H9 (cell line): Measurements from ENCODE around the gene AGTRAP. TPM values are rescaled to one million over a fixed set of nuclear protein-coding genes. Genes with fewer than 3 reads are reported as not detected.
A peak's percentile ranks its signal among the peaks of the same experiment; 100 is the strongest.

Experiments
- DNase-seq: peaks from one replicate; pipeline ENCODE4 v3.0.0-alpha.2; 2017
- H2AFZ ChIP-seq: one replicate; pipeline ENCODE4 v1.6.1; 2013; ENCODE audit warnings: mild to moderate bottlenecking, low read length, control low read depth, moderate library complexity
- H2AK5ac ChIP-seq: 2 replicates; pipeline ENCODE4 v1.6.1; 2013; ENCODE audit warnings: low read length, control low read depth, mixed read lengths; ENCODE audit not compliant: insufficient read length
- H2BK120ac ChIP-seq: one replicate; pipeline ENCODE4 v1.6.1; 2013; ENCODE audit warnings: low read depth, mild to moderate bottlenecking, low read length, control low read depth, inconsistent platforms; ENCODE audit not compliant: poor library complexity, severe bottlenecking
- H2BK12ac ChIP-seq: 2 replicates; pipeline ENCODE4 v1.6.1; 2013; ENCODE audit warnings: low read length, control low read depth, mixed read lengths, low read depth; ENCODE audit not compliant: insufficient read length
- H2BK15ac ChIP-seq: 2 replicates; pipeline ENCODE4 v1.6.1; 2013; ENCODE audit warnings: low read depth, low read length, control low read depth
- H2BK20ac ChIP-seq: one replicate; pipeline ENCODE4 v1.6.1; 2013; ENCODE audit warnings: low read depth, mild to moderate bottlenecking, low read length, control low read depth, inconsistent platforms; ENCODE audit not compliant: poor library complexity, severe bottlenecking
- H2BK5ac ChIP-seq: 2 replicates; pipeline ENCODE4 v1.6.1; 2013; ENCODE audit warnings: low read length, control low read depth, mixed read lengths; ENCODE audit not compliant: insufficient read length
- H3K14ac ChIP-seq: 2 replicates; pipeline ENCODE4 v1.6.1; 2013; ENCODE audit warnings: low read length, control low read depth; ENCODE audit not compliant: insufficient read depth
- H3K18ac ChIP-seq: 2 replicates; pipeline ENCODE4 v1.6.1; 2013; ENCODE audit warnings: low read depth, mild to moderate bottlenecking, mixed read lengths, low read length, control low read depth; ENCODE audit not compliant: insufficient read length
- H3K23ac ChIP-seq: 2 replicates; pipeline ENCODE4 v1.6.1; 2013; ENCODE audit warnings: low read length, control low read depth, mixed read lengths, low read depth; ENCODE audit not compliant: insufficient read length
- H3K23me2 ChIP-seq: 2 replicates; pipeline ENCODE4 v1.6.1; 2013; ENCODE audit warnings: low read depth, mild to moderate bottlenecking, mixed read lengths, low read length, control low read depth; ENCODE audit not compliant: insufficient read length, poor library complexity, severe bottlenecking
- H3K27ac ChIP-seq: 2 replicates; pipeline ENCODE4 v1.5.1; 2013; ENCODE audit warnings: low read length, control low read depth, mixed read lengths, low read depth; ENCODE audit not compliant: insufficient read length
- H3K27me3 ChIP-seq: 2 replicates; pipeline ENCODE4 v1.6.1; 2013; ENCODE audit warnings: low read length, control low read depth, inconsistent platforms; ENCODE audit not compliant: insufficient read depth
- H3K4ac ChIP-seq: 2 replicates; pipeline ENCODE4 v1.6.1; 2013; ENCODE audit warnings: low read depth, mild to moderate bottlenecking, control low read depth, inconsistent platforms, low read length, moderate library complexity
- H3K4me1 ChIP-seq: 2 replicates; pipeline ENCODE4 v1.6.1; 2013; ENCODE audit warnings: low read length, control low read depth, inconsistent platforms; ENCODE audit not compliant: insufficient read depth
- H3K4me2 ChIP-seq: 2 replicates; pipeline ENCODE4 v1.6.1; 2013; ENCODE audit warnings: low read length, control low read depth, mixed read lengths; ENCODE audit not compliant: insufficient read length, insufficient read depth
- H3K56ac ChIP-seq: 2 replicates; pipeline ENCODE4 v1.6.1; 2013; ENCODE audit warnings: low read depth, mild to moderate bottlenecking, mixed read lengths, low read length, control low read depth; ENCODE audit not compliant: insufficient read length
- H3K79me1 ChIP-seq: 2 replicates; pipeline ENCODE4 v1.6.1; 2013; ENCODE audit warnings: low read depth, mild to moderate bottlenecking, moderate library complexity, low read length, control low read depth, inconsistent platforms; ENCODE audit not compliant: insufficient read depth, poor library complexity, severe bottlenecking
- H3K79me2 ChIP-seq: 2 replicates; pipeline ENCODE4 v1.6.1; 2013; ENCODE audit warnings: low read length, control low read depth, inconsistent platforms; ENCODE audit not compliant: insufficient read depth
- H3K9ac ChIP-seq: 2 replicates; pipeline ENCODE4 v1.6.1; 2013; ENCODE audit warnings: low read length, control low read depth, mixed read lengths; ENCODE audit not compliant: insufficient read length; ENCODE audit errors: extremely low read depth
- H3K9me3 ChIP-seq: one replicate; pipeline ENCODE4 v1.6.1; 2013; ENCODE audit warnings: low read depth, low read length, inconsistent platforms; ENCODE audit not compliant: control insufficient read depth
- H3T11ph ChIP-seq: one replicate; pipeline ENCODE4 v1.6.1; 2013; ENCODE audit warnings: mild to moderate bottlenecking, low read length, control low read depth, inconsistent platforms
- H4K20me1 ChIP-seq: one replicate; pipeline ENCODE4 v1.6.1; 2013; ENCODE audit not compliant: control insufficient read depth, insufficient read length, insufficient read depth
- H4K5ac ChIP-seq: 2 replicates; pipeline ENCODE4 v1.6.1; 2013; ENCODE audit warnings: low read depth, mild to moderate bottlenecking, mixed read lengths, low read length, control low read depth; ENCODE audit not compliant: insufficient read length
- H4K8ac ChIP-seq: replicated peaks from 2 replicates; pipeline ENCODE4 v1.6.1; 2013; ENCODE audit warnings: low read length, control low read depth, mixed read lengths, low read depth; ENCODE audit not compliant: insufficient read length
- H4K91ac ChIP-seq: 2 replicates; pipeline ENCODE4 v1.6.1; 2013; ENCODE audit warnings: low read depth, mild to moderate bottlenecking, moderate library complexity, mixed read lengths, low read length, control low read depth; ENCODE audit not compliant: insufficient read length
- H3K27ac Mint-ChIP-seq, 3 experiments: 2 replicates in 2 of 3; 3 replicates in 1 of 3; pipeline ENCODE4 v1.8.0; 2020 to 2021; ENCODE audit warnings: mixed read lengths in 3 of 3, mild to moderate bottlenecking in 1 of 3, moderate library complexity in 1 of 3
- H3K27me3 Mint-ChIP-seq: 2 replicates; pipeline ENCODE4 v1.8.0; 2021; ENCODE audit warnings: low read depth, mild to moderate bottlenecking, moderate library complexity, mixed read lengths
- H3K36me3 Mint-ChIP-seq, 3 experiments: 2 replicates in 2 of 3; 3 replicates in 1 of 3; pipeline ENCODE4 v1.8.0; 2020 to 2021; ENCODE audit warnings: low read depth in 3 of 3, mixed read lengths in 3 of 3; ENCODE audit not compliant: insufficient read depth in 1 of 3
- H3K4me1 Mint-ChIP-seq, 2 experiments: 2 replicates each; pipeline ENCODE4 v1.8.0; 2020; ENCODE audit warnings: mixed read lengths in 2 of 2
- H3K4me3 Mint-ChIP-seq, 2 experiments: 2 replicates in 1 of 2; 3 replicates in 1 of 2; pipeline ENCODE4 v1.8.0; 2020 to 2021; ENCODE audit warnings: mild to moderate bottlenecking in 2 of 2, mixed read lengths in 2 of 2, moderate library complexity in 1 of 2
- H3K9me3 Mint-ChIP-seq, 2 experiments: 2 replicates in 1 of 2; 3 replicates in 1 of 2; pipeline ENCODE4 v1.8.0; 2020; ENCODE audit warnings: mild to moderate bottlenecking in 2 of 2, mixed read lengths in 2 of 2, moderate library complexity in 1 of 2
- WGBS: extraction: QIAGEN DNeasy Blood & Tissue Kit; methylation state at CpG from one replicate; pipeline ENCODE4 v1.1.7; 2013; ENCODE audit warnings: missing lambda C conversion rate, low lambda C conversion rate, mixed read lengths; ENCODE audit not compliant: insufficient read length; ENCODE audit errors: extremely low coverage; 5-methylcytosine and 5-hydroxymethylcytosine counted together
- total RNA-seq: library from RNA; stranded (reverse); gene quantifications from 2 replicates; pipeline ENCODE4 v1.2.1, GENCODE V29; 2021
- TF ChIP-seq, protein P1 (sequence below): fragments of 200-600 bp; sonication (generic); conservative IDR thresholded peaks from 3 replicates; pipeline ENCODE4 v1.8.0; 2021; ENCODE audit warnings: antibody characterized with exemption, mild to moderate bottlenecking

The AGTRAP gene
- total RNA-seq, 1 experiment from 2014 or later = 60.9 TPM

DNA sequence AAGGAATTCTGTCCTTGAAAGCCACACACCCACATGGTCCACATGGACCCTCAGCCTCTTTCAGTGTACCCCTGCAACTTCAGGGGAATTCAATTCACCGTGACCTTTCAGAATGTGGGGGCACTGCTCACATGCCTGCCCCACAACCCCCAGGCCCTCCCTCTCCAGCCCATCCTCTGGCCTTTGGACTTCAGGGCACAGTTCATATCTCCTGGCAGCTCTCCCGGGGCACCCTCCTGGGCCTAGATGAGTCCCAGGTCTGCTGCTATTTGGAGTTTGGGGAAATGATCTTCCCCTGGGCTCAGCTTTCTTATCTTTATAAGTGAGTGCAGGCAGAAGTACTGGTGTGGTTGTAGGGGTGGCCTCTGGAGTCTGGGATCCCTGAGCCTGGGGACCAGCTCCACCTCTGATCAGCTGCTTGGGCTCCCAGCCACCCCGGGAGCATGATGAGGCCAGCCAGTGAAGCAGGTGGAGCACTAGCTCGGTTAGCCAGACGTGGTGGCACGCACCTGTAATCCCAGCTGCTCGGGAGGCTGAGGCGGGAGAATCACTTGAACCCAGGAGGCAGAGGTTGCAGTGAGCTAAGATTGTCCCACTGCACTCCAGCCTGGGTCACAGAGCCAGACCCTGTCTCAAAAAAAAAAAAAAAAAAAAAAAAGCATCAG lies 41.9 kb downstream of the AGTRAP start:
- peak overlapping the region in 1 of 3 experiments; percentile 72; a peak in 1 of 7 replicates for H3K27ac Mint-ChIP-seq
- Histone ChIP-seq H3K14ac (no peak overlapping the region), H3K4me2 (no peak overlapping the region), H3K27me3 (no peaks in the 10 kb centered on the region), H2BK120ac (no peak overlapping the region), H3K23me2 (no peaks in the 10 kb centered on the region), H2BK20ac (no peak overlapping the region), H3K9ac (no peak overlapping the region), H2AK5ac (no peak overlapping the region), H3K56ac (no peak overlapping the region), H3K4ac (no peak overlapping the region), H4K91ac (no peak overlapping the region), H4K8ac (no peak overlapping the region), H2BK15ac (no peak overlapping the region), H3K9me3 (no peaks in the 10 kb centered on the region), H2BK12ac (no peak overlapping the region), H3K23ac (no peak overlapping the region), H3K79me2 (no peaks in the 10 kb centered on the region), H2AFZ (no peak overlapping the region), H4K20me1 (no peaks in the 10 kb centered on the region), H3K18ac (no peak overlapping the region), H3K27ac (no peak overlapping the region), H3K4me1 (no peaks in the 10 kb centered on the region), H3T11ph (no peak overlapping the region), H3K79me1 (no peaks in the 10 kb centered on the region), H4K5ac (no peak overlapping the region), H2BK5ac (no peak overlapping the region)
- TF ChIP-seq, protein P1, sequence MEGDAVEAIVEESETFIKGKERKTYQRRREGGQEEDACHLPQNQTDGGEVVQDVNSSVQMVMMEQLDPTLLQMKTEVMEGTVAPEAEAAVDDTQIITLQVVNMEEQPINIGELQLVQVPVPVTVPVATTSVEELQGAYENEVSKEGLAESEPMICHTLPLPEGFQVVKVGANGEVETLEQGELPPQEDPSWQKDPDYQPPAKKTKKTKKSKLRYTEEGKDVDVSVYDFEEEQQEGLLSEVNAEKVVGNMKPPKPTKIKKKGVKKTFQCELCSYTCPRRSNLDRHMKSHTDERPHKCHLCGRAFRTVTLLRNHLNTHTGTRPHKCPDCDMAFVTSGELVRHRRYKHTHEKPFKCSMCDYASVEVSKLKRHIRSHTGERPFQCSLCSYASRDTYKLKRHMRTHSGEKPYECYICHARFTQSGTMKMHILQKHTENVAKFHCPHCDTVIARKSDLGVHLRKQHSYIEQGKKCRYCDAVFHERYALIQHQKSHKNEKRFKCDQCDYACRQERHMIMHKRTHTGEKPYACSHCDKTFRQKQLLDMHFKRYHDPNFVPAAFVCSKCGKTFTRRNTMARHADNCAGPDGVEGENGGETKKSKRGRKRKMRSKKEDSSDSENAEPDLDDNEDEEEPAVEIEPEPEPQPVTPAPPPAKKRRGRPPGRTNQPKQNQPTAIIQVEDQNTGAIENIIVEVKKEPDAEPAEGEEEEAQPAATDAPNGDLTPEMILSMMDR = no peak
- no peak for DNase-seq
- H3K4me1 Mint-ChIP-seq = no peaks in the 10 kb centered on the region
- H3K9me3 Mint-ChIP-seq = no peaks in the 10 kb centered on the region
- H3K27me3 Mint-ChIP-seq = peaks cover 3% of the 10 kb centered on the region; the same call in 1 of the 2 replicates
- no peak overlapping the region for H3K4me3 Mint-ChIP-seq
- H3K36me3 Mint-ChIP-seq = no peaks in the 10 kb centered on the region
- no CpG with 5 or more reads among the region's 8 CpGs for WGBS
